Lung microvascular endothelial cell (primary cell): ENCODE results near the gene MAGOH. TPM values are rescaled to one million over a fixed set of nuclear protein-coding genes. Genes with fewer than 3 reads are reported as not detected.
A peak's percentile ranks its signal among the peaks of the same experiment; 100 is the strongest.
"Not testable (repeated sequence)": the region's sequence is repeated elsewhere in the genome, so short reads cannot be mapped to it uniquely, and the experiment has no call there.

Experiments
- DNase-seq, 2 donors: peaks; one replicate each; pipeline versions ENCODE4 v3.0.0 to v3.0.0-alpha.2; 2010; ENCODE audit warnings: low read depth in 2 of 2
- total RNA-seq: library from RNA; depleted of rRNA; stranded (reverse); fragments of >200 nt; gene quantifications from 2 replicates; pipeline ENCODE4 v1.2.1, GENCODE V29; 2014

Gene MAGOH
- total RNA-seq, 1 donor from 2014 or later = 42.3 TPM

GRCh38 chr1:53188099-53188498 lies 50.2 kb downstream of the MAGOH start:
- peak in 1 of 2 donors; percentile 10 for DNase-seq

GRCh38 chr1:53187401-53187800 lies 50.9 kb downstream of the MAGOH start:
- no peak for DNase-seq

- DNase-seq = peak in 1 of 2 donors; percentile 28
These were observed 51.8 kb downstream of the MAGOH start for GRCh38 chr1:53186533-53186932.

- DNase-seq = not testable (repeated sequence)
These were observed 52.4 kb downstream of the MAGOH start for GRCh38 chr1:53185955-53186297.

GRCh38 chr1:53183095-53183990 lies 55.0 kb downstream of the MAGOH start:
- no peak for DNase-seq

- no peak for DNase-seq
These were observed 55.6 kb downstream of the MAGOH start for GRCh38 chr1:53182716-53183094.

- DNase-seq = peak; percentile 86 to 90
These were observed 56.2 kb downstream of the MAGOH start for GRCh38 chr1:53182111-53182593.

- DNase-seq = no peak
These were observed 57.4 kb downstream of the MAGOH start for GRCh38 chr1:53180951-53181350.

- DNase-seq = no peak
These were observed 58.1 kb downstream of the MAGOH start for GRCh38 chr1:53180226-53180625.

Other genes starting within 250 kb of the MAGOH start
- gene PODN, start 176.3 kb downstream of the MAGOH start, total RNA-seq = under 0.01 and 0.22 TPM in 2 replicates
- gene SLC1A7, start 95.9 kb downstream of the MAGOH start, total RNA-seq = not detected in 2 replicates
- 8.7 TPM in 2 replicates for gene CPT2, start 41.7 kb downstream of the MAGOH start, total RNA-seq
- gene CZIB, start 17.9 kb downstream of the MAGOH start, total RNA-seq = 27.2 and 35.5 TPM in 2 replicates
- gene LRP8, start 89.6 kb upstream of the MAGOH start, total RNA-seq = 7.7 and 14.2 TPM in 2 replicates
- gene DMRTB1, start 220.9 kb upstream of the MAGOH start, total RNA-seq = not detected in 2 replicates